Amygdala (tissue), 56 donors: ENCODE measurements around the gene GOLGA1.
"Not testable (repeated sequence)": the region's sequence is repeated elsewhere in the genome, so short reads cannot be mapped to it uniquely, and the experiment has no call there.

Experiments
- DNase-seq, 56 donors: peaks; one replicate each; lab custom pipeline; 2025; lab: John Stamatoyannopoulos, UW

The GOLGA1 gene

DNA sequence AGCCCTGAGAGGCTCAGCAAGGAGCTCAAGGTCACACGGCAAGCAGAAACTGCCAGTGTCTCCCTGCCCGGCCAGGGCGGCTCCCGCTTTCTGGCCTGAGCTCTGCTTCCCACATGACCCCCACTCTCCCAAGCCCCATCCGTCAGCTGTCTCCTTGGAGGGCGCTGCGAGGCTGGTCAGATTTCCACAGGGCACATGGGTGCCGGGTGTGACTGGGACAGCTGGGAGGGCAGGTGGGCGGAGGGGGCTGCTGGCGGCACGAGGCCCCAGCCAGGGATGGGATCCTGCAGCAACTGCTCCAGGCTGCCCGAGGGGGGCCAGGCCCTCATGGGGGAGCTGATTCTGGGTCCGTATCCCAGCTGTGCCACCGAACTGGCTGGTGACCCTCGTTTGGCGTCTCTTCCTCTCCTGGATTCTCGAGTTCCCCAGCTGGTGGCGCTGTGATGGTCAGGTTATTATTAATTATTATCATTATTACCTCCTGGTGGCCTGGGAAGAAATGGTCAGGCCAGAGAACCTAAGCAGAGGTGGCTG is 100.5 kb downstream of the GOLGA1 start:
- DNase-seq: no peak

DNA sequence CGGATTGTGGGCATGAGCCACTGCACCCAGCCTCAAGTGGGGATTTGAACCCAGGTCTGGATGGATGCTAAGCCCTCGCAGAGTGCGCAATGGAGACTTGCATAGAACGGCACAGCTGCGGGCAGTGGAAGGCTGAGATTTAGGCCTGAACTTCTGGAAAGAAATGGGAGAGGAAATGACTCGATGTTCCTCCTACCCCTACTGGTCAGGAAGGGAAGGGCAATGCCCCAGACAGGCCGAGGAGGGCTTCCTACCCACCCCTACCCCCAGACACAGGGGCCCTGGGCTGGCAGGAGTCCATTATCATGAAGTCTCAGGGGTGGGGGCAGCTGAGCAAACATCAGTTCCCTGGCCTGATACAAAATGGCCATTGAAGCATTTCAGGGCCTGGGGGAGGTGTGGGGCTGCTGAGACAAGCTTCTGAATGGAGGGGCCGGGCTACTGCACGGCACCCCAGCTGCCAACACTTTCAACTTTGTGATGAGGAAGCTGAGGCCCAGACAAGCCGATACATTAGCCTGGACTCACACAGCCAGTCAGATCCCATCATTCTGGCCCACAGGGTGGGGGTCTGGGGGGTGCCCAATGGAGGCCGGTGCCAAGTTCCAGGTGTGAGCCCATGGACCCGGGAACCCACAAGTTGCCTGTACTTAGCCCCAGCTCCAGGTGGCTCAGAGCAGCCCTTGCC is 101.1 kb downstream of the GOLGA1 start:
- no peak for DNase-seq

DNA sequence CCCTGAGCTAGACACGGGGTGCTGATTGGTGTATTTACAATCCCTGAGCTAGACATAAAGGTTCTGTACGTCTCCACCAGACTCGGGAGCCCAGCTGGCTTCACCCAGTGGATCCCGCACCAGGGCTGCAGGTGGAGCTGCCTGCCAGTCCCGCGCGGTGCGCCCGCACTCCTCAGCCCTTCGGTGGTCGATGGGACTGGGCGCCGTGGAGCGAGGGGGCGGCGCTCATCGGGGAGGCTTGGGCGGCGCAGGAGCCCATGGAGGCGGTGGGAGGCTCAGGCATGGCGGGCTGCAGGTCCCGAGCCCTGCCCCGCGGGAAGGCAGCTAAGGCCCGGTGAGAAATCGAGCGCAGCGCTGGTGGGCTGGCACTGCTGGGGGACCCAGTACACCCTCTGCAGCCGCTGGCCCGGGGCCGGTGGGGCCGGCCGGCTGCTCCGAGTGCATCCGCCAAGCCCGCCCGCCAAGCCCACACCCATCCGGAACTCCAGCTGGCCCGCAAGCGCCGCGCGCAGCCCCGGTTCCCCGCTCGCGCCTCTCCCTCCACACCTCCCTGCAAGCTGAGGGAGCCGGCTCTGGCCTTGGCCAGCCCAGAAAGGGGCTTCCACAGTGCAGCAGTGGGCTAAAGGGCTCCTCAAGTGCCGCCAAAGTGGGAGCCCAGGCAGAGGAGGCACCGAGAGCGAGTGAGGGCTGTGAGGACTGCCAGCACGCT is 102.2 kb downstream of the GOLGA1 start:
- not testable (repeated sequence) for DNase-seq

DNA sequence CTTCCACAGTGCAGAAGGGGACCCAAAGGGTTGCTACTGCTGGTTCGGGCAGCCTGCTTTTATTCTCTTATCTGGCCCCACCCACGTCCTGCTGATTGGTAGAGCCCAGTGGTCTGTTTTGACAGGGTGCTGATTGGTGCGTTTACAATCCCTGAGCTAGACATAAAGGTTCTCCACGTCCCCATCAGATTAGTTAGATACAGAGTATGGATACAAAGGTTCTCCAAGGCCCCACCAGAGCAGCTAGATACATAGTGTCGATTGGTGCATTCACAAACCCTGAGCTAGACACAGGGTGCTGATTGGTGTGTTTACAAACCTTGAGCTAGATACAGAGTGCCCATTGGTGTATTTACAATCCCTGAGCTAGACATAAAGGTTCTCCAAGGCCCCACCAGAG is 102.8 kb downstream of the GOLGA1 start:
- DNase-seq: not testable (repeated sequence)

DNA sequence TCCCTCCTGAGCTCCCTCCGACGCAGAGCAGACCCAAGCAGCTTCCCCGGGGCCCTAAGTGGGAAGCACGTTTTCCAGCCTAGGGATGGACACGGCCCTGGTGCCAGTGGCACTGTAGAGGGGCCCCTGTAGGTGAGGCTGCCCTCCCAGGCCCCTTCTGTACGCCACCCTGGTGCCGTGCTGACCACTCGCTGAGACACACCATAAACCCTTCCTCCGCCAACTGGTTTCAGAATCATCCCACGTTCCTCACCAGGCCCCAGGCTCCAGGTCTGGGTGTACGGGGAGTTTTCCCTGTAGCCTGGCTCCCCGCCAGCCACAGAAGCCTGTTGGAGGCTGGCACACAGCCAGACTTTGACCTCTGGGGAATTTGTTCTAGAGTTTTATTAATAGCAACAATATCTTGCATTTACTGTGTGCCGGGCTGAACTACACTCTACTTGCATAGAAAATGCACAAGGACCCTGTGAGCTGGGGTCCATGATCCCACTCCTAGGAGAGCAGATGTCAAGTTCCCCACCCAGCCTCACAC is 105.8 kb downstream of the GOLGA1 start:
- DNase-seq: peak in 8 of 56 donors; percentile 12 to 41 (median 24)

DNA sequence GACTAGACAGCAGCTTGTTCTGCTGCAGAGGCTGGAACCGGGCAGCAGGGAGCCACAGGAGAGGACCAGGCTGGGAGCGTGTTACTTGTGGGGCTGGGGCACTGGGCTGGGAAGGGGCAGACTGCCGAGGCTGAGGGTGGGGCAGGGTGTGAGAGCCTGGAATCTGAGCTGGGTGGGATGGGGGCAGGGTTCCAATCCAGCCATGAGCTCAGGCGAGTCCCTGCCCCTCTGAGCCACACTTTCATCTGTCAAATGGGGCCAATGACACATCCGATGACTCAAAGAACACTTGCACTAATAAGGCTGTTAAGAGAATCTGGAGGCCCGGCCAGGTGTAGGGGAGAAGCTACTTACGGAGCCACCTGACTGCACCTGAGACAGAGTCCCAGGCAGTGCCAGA is 106.3 kb downstream of the GOLGA1 start:
- DNase-seq: no peak

DNA sequence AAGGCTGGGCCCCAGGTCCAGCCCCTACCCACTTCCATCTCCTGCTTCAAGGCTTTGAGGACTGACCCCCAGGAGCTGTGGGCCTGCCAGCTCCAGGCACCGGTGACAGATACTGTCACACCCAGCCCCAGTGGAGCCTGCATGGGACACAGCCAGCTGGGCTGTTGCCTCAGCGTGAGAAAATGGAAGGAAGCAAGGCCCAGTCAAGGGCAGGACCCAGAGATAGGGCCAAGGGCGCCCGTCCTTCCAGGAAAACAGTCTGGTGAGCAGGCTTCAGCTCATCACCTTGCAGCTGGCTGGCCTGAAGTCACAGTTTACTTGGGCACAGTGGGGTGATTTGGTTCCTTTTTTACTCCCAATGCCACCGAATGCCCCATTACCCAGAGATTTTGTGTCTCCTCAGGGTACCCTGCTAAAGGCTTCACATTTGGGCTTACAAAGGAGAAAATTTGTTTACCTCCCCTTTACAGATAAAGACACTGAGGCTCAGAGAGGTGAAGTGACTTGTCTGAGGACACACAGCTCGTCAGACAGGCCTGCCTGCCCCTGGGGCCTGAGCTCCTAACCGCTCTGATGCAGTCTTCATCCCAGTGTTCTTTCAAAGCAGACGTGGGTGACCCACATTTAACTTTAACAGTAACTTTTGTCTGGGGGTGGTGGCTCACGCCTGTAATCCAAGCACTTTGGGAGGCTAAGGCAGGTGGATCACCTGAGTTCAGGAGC is 109.1 kb downstream of the GOLGA1 start:
- no peak for DNase-seq

DNA sequence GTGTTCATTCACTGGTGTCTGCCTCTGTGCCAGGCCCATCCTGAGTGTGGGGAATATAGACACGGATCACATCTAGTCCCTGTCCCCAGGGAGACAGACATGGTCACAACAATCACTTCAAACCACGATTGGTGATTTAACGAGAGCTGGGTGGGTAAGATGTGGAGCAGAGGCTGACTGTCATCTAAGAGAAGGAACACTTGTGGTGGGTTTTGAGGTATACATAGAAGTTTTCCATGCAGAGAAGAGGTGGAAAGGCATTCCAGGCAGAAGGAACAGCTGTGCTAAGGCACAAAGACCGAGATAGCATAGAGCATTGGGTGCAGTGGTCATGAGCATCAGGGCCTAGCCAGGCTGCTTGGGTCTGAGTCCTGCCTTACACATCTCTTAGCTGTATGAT is 110.3 kb downstream of the GOLGA1 start:
- DNase-seq: no peak

DNA sequence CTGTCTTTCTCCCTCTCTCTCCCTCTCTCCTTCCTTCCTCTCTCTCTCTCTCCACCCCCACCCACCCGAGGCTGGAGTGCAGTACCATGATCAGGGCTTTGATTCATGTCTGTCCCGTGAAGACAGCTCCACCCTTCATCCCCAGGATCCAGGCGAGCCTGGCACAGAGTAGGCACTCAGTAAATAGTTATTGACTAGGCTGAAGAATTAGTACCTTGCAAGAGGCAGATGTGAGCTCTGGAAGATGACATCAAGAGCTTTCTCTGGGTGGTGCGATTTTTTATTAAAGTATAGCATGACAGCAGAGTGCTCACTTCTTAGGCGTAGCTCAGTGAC is 111.6 kb downstream of the GOLGA1 start:
- DNase-seq: no peak

DNA sequence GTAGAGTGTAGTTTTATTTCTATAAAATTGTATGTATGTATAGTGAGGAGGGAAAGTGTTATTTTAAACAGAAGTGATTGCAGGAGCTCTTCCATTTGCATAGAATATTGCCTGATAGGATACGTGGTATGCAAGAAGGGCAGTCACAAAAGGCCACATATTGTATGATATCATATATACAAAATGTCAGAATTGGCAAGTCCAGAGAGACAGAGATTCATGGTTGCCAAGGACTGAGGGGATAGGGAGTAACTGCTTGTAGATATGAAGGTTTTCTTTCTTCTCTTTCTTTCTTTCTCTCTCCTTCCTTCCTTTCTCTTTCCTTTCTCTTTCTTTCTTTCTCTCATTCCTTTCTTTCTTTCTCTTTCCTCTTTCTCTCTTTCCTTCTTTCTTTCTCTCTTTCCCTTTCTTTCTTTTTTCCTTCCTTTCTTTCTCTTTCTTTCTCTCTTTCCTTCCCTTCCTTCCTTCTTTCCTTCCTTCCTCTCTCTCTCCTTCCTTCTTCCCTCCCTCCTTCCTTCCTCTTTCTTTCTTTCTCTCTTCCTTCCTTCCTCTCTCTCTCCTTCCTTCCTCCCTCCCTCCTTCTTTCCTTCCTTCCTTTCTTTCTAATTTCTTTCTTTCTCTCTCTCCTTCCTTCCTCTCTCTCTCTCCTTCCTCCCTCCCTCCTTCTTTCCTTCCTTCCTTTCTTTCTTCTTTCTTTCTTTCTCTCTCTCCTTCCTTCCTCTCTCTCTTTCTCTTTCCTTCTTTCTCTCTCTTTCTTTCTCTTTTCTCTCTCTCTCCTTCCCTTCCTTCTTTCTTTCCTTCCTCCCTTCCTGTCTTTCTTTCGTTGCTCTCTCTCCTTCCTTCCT is 112.2 kb downstream of the GOLGA1 start:
- no peak for DNase-seq
